Small intestine (tissue), 7 donors: ENCODE data around the gene RRAS. TPM values are rescaled to one million over a fixed set of nuclear protein-coding genes. Genes with fewer than 3 reads are reported as not detected.

Source experiments
- DNase-seq, 2 donors: peaks; one replicate each; pipeline versions ENCODE4 v3.0.0 to v3.0.0-alpha.2; 2013
- FAIRE-seq: peaks from 2 replicates; lab custom pipeline; 2012; peaks lifted over from hg19 to GRCh38; lab: Jason Lieb, UNC
- H3K27ac ChIP-seq, 3 donors: one replicate each; pipeline ENCODE4 v1.5.1; 2013; ENCODE audit warnings: low read length in 2 of 3, mild to moderate bottlenecking in 2 of 3, control low read depth in 1 of 3, inconsistent platforms in 1 of 3, low read depth in 1 of 3, moderate library complexity in 1 of 3
- H3K27me3 ChIP-seq, 3 donors: one replicate each; pipeline ENCODE4 v1.6.1; 2013; ENCODE audit warnings: low read length in 3 of 3, inconsistent platforms in 1 of 3; ENCODE audit not compliant: control insufficient read depth in 3 of 3, insufficient read depth in 3 of 3
- H3K36me3 ChIP-seq, 3 donors: one replicate each; pipeline ENCODE4 v1.6.1; 2013; ENCODE audit warnings: low read length in 3 of 3, inconsistent platforms in 1 of 3, low read depth in 1 of 3, mild to moderate bottlenecking in 1 of 3, moderate library complexity in 1 of 3; ENCODE audit not compliant: control insufficient read depth in 3 of 3, insufficient read depth in 2 of 3
- H3K4me1 ChIP-seq, 3 donors: one replicate each; pipeline ENCODE4 v1.6.1; 2013; ENCODE audit warnings: low read length in 2 of 3, inconsistent platforms in 1 of 3, low read depth in 1 of 3, mild to moderate bottlenecking in 1 of 3, moderate library complexity in 1 of 3; ENCODE audit not compliant: control insufficient read depth in 3 of 3, insufficient read depth in 2 of 3
- H3K4me3 ChIP-seq, 3 donors: one replicate each; pipeline ENCODE4 v1.5.1; 2013; ENCODE audit warnings: low read length in 3 of 3, control low read depth in 1 of 3, inconsistent platforms in 1 of 3, low read depth in 1 of 3, mild to moderate bottlenecking in 1 of 3, moderate library complexity in 1 of 3
- H3K9me3 ChIP-seq, 2 donors: one replicate each; pipeline ENCODE4 v1.6.1; 2013; ENCODE audit warnings: low read depth in 1 of 2, low read length in 1 of 2; ENCODE audit not compliant: control insufficient read depth in 2 of 2, insufficient read depth in 1 of 2
- WGBS, 3 donors: extraction: QIAGEN DNeasy Blood & Tissue Kit; methylation state at CpG; one replicate each; pipeline ENCODE4 v1.1.7; 2013; 5-methylcytosine and 5-hydroxymethylcytosine counted together
- polyA plus RNA-seq, 4 donors: library from polyadenylated mRNA; stranded (reverse) in 3 of 4; unstranded in 1 of 4; fragments of 200-250 nt in 3 of 4; fragments of 120-200 nt in 1 of 4; gene quantifications; one replicate each; pipeline versions ENCODE4 v1.2.1 to v1.2.3, GENCODE V29; 2013
- donor health status: healthy with polysubstance abuse.
- donor health status: control.
- donor health status: control.
- donor health status: Bipolar disorder and iron deficiency.
- donor health status: healthy.

Gene RRAS
- polyA plus RNA-seq, 4 donors, result 30.6 to 105 (median 85.5) TPM

DNA sequence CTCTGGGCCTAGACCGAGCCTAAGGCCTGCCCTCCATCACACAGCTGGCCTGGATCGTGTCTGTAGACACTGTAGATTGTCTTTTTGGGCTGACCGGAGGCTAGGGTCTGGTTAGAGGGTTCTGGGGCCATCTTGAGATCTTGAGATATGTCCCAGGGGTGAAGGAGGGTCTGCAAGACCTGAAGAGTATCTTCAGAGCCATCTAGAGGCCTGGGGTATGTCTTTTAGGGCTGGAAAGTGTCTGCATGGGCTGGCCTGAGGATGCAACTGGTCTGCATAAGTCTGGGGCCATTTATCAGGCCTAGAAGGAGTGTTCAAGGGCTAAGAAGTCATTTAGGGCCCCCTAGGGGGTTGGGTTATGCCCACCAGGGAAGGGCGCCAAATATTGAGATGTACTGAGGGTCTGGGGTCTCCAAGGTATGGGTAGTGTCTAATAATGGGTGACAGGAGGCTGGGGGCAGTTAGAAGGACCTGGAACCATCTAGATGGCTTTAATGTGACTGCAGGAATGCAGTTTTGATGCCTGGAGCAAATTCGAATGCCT, 2.6 kb upstream of the RRAS start:
- Histone ChIP-seq H3K27me3 (no peaks in the 10 kb centered on the region), H3K4me3 (peak overlapping the region; percentile 75 to 96 (median 93)), H3K4me1 (peaks cover 0 to 44% (median 15%) of the 10 kb centered on the region in 3 donors), H3K27ac (peak overlapping the region; percentile 76 to 84 (median 77)), H3K9me3 (no peaks in the 10 kb centered on the region), H3K36me3 (peaks cover 0 to 30% (median 12%) of the 10 kb centered on the region in 3 donors)
- WGBS, 3 donors, result 4 to 7% (median 6%) methylated on average over 5 of the region's 5 CpGs
- no peak for FAIRE-seq
- DNase-seq, result no peak

DNA sequence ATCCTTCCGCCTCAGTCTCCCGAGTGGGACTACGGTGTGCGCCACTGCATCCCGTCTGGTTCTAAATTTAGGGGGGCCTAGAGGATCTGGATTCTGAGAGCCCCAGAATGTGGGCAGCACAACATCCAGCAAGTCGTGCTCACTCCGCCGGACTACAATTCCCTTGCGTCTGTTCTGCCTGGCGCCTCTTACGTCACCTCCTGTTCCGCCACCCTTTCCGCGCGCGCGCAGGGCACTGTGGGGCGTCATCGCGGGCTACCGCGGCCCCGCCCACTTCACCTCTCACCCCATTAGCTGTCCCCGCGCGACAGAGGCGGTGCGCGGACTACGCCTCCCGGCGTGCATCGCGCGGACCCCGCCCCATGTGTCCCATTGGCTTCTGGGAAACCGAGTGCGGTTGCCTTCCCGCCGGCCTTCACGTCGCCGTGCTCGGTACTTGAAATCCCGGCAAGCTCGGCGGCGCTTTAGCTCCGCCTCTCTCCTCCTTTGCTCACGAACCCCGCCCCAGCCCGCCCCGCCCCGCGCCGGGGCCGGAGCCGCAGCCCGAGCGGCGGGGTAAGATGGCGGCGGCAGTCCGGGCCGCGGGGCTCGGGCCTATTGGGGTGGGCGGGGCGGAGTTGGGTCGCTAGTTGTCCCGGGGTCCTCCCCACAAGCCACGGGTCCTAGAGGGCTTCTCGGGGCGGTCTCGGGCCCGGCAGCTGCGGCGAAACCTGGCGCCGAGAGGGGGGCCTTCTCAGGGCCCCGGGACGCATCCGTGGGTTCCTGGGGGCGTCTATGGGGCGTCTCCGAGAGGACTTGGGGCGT, 1.9 kb upstream of the RRAS start, which contains the start of gene SCAF1:
SCAF1 (plus strand) TSS at position 522 of the 804 bp plus-strand sequence. CDS start 2,818 bp downstream, outside the sequence.
- H3K4me1 ChIP-seq, result peaks cover 0 to 47% (median 16%) of the 10 kb centered on the region in 3 donors
- WGBS, 3 donors, result 0% methylated on average over 54 to 87 of the region's 87 CpGs

DNA sequence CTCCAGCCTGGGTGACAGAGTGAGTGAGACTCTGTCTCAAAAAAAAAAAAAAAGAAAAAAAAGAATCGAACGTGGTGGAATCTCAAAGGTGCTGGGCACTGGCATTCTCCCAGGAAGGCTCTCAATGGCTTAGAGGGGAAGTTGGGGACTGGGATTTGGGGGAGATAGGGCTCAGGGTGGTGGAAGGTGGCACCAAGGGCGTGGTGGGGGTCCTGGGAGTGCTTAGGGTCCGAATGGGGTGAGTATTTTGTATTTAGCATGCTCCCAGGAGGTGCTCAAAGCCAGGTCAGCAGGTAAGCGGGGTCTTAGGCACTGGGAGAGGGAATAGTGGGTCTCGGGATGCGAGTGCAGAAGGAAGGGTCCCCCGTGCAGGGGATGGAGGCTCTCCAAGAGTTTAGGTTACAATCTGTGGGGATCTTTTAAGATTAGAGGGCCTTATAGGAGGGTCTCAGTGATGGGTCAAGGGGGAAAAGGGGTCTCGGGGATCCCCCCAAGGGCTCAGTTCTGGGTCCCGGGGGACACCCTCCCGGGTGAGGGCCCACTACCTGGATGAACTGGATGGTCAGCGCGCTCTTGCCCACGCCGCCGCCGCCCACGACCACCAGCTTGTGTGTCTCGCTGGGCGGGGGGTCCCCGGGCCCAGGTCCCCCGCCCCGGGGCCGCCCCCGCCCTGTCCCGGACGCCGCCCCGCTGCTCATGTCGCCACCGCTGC, 386 bp downstream of the RRAS start:
- peaks cover 0 to 58% (median 16%) of the 10 kb centered on the region in 3 donors for H3K4me1 ChIP-seq
- peak overlapping the region; percentile 79 to 99 (median 95) for H3K27ac ChIP-seq
- 4 to 8% (median 6%) methylated on average over 25 to 31 of the region's 31 CpGs for WGBS, 3 donors
- no peak for FAIRE-seq
- peak in 1 of 2 donors; percentile 42 for DNase-seq
- H3K36me3 ChIP-seq, result peaks cover 0 to 13% (median 0%) of the 10 kb centered on the region in 3 donors
- H3K27me3 ChIP-seq, result peaks cover 0 to 17% (median 0%) of the 10 kb centered on the region in 3 donors
- peak overlapping the region; percentile 48 to 78 (median 65) for H3K4me3 ChIP-seq
- no peaks in the 10 kb centered on the region for H3K9me3 ChIP-seq

More for the DNA sequence above, 1.9 kb upstream of the RRAS start, which contains the start of gene SCAF1:
- Histone ChIP-seq H3K27ac (peak within 1 kb of the TSS; percentile 95 to 99 (median 95)), H3K36me3 (peaks cover 0 to 24% (median 7%) of the 10 kb centered on the region in 3 donors), H3K9me3 (no peaks in the 10 kb centered on the region), H3K4me3 (peak within 1 kb of the TSS; percentile 75 to 96 (median 93)), H3K27me3 (peaks cover 0 to 2% (median 0%) of the 10 kb centered on the region in 3 donors)
- DNase-seq (peak; percentile 99 to 100), FAIRE-seq (no peak)

DNA sequence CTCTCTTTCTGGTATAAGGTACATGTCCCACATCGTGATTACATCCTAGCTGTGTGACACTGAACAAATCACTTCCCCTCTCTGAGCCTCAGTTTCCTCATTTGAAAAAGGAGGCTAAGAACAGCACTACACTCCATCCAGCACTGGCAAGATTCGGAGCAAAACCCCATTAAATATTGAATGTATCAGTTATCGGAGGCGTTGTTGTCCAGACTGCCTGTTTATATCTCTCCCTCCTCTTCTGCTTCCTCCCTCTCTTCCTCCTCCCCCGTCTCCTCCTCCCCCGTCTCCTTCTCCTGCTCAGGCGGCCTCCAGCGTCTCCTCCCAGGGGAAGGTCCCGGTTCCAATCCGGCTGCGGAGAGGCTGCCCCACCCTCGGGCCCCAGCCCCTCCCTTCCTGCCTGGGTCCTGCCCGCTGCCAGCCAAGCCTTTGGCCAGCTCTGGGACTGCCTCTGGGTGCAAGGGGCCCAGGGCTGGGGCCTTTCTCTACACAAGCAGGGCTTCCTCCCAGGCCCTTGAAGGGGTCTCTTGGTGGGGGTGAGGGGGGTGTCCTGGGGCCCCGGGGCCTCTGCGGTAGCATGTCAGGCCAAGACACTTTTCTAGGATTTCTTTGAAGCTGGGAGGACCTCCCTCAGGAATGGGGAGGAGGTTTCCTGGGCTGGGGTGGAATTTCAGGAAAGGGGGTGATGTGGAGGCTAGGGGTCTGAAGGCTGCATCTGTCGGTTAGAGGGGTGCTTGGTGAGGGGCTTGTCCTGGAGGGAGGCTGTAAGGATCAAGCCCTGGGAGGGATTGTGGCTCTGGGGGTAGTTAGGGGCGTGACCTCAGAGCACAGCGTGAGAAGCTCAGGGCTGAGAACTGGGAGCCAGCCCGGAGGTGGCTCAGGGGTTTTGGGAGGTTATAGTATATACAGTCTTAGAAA, 1.9 kb downstream of the RRAS start:
- H3K4me1 ChIP-seq, result peaks cover 0 to 50% (median 16%) of the 10 kb centered on the region in 3 donors
- peak; percentile 78 to 93 for DNase-seq
- H3K36me3 ChIP-seq, result peaks cover 0 to 13% (median 0%) of the 10 kb centered on the region in 3 donors
- H3K27me3 ChIP-seq, result peaks cover 0 to 17% (median 0%) of the 10 kb centered on the region in 3 donors
- peak overlapping the region; percentile 35 to 87 (median 63) for H3K27ac ChIP-seq
- H3K4me3 ChIP-seq, result peak overlapping the region; percentile 12 to 34 (median 30)
- WGBS, 3 donors, result 8 to 10% (median 10%) methylated on average over 18 to 19 of the region's 19 CpGs
- FAIRE-seq, result no peak
- no peaks in the 10 kb centered on the region for H3K9me3 ChIP-seq

DNA sequence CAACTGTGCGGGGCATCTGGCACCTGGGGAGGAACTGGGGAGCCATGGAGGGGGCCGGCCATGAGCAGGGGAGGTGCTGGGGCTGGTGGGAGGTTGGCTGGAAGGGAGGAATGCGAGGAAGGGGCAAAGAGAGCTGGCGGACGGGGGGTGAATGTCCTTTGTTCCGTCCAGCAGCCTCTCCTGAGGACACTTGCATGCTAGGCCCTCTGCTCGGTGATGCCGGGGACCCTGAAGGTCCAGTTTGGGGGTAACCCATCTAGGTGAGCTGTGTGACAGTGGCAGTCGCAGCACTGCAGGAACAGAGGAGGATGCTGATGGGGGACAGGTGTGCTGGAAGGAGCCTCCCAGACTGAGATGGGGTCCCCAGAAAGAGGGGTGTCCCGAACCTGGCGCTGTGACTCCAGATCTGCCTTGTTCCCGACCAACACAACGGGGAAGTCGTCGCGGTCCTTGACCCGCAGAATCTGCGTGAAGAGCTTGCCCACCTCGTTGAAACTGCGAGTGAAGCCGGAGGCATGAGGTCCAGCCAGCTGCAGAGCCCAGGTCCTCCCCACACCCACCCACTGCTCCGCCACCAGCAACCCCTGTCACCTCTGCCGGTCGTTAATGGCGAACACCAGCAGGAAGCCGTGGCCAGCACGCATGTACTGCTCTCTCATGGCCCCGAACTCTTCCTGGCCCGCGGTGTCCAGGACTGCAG, 3.6 kb downstream of the RRAS start:
- Histone ChIP-seq H3K27me3 (peaks cover 0 to 17% (median 0%) of the 10 kb centered on the region in 3 donors), H3K4me1 (peaks cover 0 to 44% (median 13%) of the 10 kb centered on the region in 3 donors), H3K4me3 (no peak overlapping the region), H3K9me3 (no peaks in the 10 kb centered on the region), H3K27ac (peak overlapping the region in 2 of 3 donors; percentile 22 to 27), H3K36me3 (peaks cover 0 to 13% (median 0%) of the 10 kb centered on the region in 3 donors)
- FAIRE-seq, result no peak
- DNase-seq, result no peak
- WGBS, 3 donors, result 76 to 79% (median 78%) methylated on average over 30 of the region's 30 CpGs

DNA sequence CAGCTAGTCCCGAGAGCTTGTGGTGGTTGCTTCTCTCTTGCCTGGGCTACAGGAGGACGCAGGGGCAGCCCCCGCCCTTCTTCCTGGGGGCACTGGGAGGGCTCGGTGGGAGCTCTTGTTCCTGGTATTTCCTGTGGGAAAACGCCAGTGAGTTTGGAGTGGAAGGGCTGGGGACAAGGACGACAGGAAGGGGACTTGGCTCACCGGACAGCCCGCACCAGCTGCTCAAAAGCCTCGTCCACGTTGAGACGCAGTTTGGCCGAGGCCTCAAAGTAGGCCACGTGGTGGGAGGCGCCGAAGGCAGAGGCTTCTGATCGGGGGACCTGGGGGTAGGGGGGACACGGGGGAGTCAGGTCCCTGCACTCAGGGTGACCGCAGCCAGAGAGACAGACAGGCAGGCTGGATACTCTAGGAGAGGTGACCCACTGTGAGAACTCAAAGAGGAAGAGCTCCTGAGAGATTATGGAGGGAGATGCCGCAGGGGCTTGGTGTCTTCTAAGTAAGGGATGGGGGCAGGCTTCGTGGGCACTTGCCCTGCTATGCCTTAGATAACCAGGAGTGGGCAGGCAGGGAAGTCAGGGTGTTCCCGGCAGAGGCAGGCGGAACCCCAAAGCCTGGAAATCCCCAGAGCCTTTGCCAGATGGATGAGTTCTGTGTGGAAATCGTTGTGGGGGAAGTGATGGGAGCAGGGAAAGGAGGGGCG, 4.3 kb downstream of the RRAS start:
- no peak for DNase-seq
- no peaks in the 10 kb centered on the region for H3K9me3 ChIP-seq
- FAIRE-seq, result no peak
- H3K4me1 ChIP-seq, result peaks cover 0 to 44% (median 13%) of the 10 kb centered on the region in 3 donors
- H3K36me3 ChIP-seq, result peaks cover 0 to 13% (median 0%) of the 10 kb centered on the region in 3 donors
- H3K27ac ChIP-seq, result peak overlapping the region in 2 of 3 donors; percentile 22 to 52
- peaks cover 0 to 17% (median 0%) of the 10 kb centered on the region in 3 donors for H3K27me3 ChIP-seq
- H3K4me3 ChIP-seq, result no peak overlapping the region
- 46 to 53% (median 50%) methylated on average over 24 of the region's 24 CpGs for WGBS, 3 donors
